ENCODE results near the gene CYTL1.
"Not testable (repeated sequence)": the region's sequence is repeated elsewhere in the genome, so short reads cannot be mapped to it uniquely, and the experiment has no call there.

CYTL1 gene

GRCh38 chr4:5032813-5033212 lies 13.6 kb upstream of the CYTL1 start:
- no peak for DNase-seq

GRCh38 chr4:5030927-5031326 lies 11.7 kb upstream of the CYTL1 start:
- DNase-seq: no peak

GRCh38 chr4:5030221-5030620 lies 11.0 kb upstream of the CYTL1 start:
- no peak for DNase-seq

GRCh38 chr4:5029447-5029846 lies 10.2 kb upstream of the CYTL1 start:
- DNase-seq: no peak

- DNase-seq: no peak
Measured at GRCh38 chr4:5028480-5028879, 9.2 kb upstream of the CYTL1 start.

- no peak for DNase-seq
Measured at GRCh38 chr4:5027346-5027745, 8.1 kb upstream of the CYTL1 start.

GRCh38 chr4:5026371-5026770 lies 7.1 kb upstream of the CYTL1 start:
- DNase-seq: no peak

- no peak for DNase-seq
Measured at GRCh38 chr4:5024673-5025072, 5.4 kb upstream of the CYTL1 start.

- no peak for DNase-seq
Measured at GRCh38 chr4:5021546-5021945, 2.3 kb upstream of the CYTL1 start.

- DNase-seq: no peak
Measured at GRCh38 chr4:5020341-5020740, 1.1 kb upstream of the CYTL1 start.

GRCh38 chr4:5019796-5020195 lies 538 bp upstream of the CYTL1 start:
- DNase-seq: no peak

GRCh38 chr4:5018603-5019002 lies 655 bp downstream of the CYTL1 start:
- DNase-seq: no peak

- DNase-seq: no peak
Measured at GRCh38 chr4:5018096-5018495, 1.2 kb downstream of the CYTL1 start.

- DNase-seq: no peak
Measured at GRCh38 chr4:5014007-5014682, 5.1 kb downstream of the CYTL1 start.

GRCh38 chr4:5012958-5013357 lies 6.3 kb downstream of the CYTL1 start:
- DNase-seq: no peak

- DNase-seq: no peak
Measured at GRCh38 chr4:5012244-5012898, 6.9 kb downstream of the CYTL1 start.

- no peak for DNase-seq
Measured at GRCh38 chr4:5010984-5011383, 8.3 kb downstream of the CYTL1 start.

GRCh38 chr4:5009796-5010195 lies 9.5 kb downstream of the CYTL1 start:
- DNase-seq: no peak

GRCh38 chr4:5006932-5007331 lies 12.3 kb downstream of the CYTL1 start:
- not testable (repeated sequence) for DNase-seq

- no peak for DNase-seq
Measured at GRCh38 chr4:5004496-5004895, 14.8 kb downstream of the CYTL1 start.

- no peak for DNase-seq
Measured at GRCh38 chr4:5003918-5004317, 15.3 kb downstream of the CYTL1 start.

GRCh38 chr4:5003372-5003857 lies 15.8 kb downstream of the CYTL1 start:
- DNase-seq: no peak

- DNase-seq: not testable (repeated sequence)
Measured at GRCh38 chr4:5001641-5002040, 17.6 kb downstream of the CYTL1 start.

GRCh38 chr4:4996935-4997334 lies 22.3 kb downstream of the CYTL1 start:
- DNase-seq: not testable (repeated sequence)

- no peak for DNase-seq
Measured at GRCh38 chr4:4995908-4996265, 23.4 kb downstream of the CYTL1 start.

All from CD4-positive, alpha-beta T cell treated with Interleukin-21 for 1 hour (primary cell).